Measurements from ENCODE around the gene FNTB. TPM values are rescaled to one million over a fixed set of nuclear protein-coding genes. Genes with fewer than 3 reads are reported as not detected.

FNTB gene
- total and polyA plus RNA-seq, 9 of the 15 experiments (the other 6 are each of a cell fraction or from before 2014, with no cell fraction given): 6.9 to 23.2 (median 12.2) TPM

GRCh38 chr14:64987438-64987767, 708 bp downstream of the FNTB start:
- no peaks in the 10 kb centered on the region for H3K9me1 ChIP-seq (ENCODE audit: control insufficient read depth, insufficient read depth, low read length)
- no TSS peak for BruUV-seq (replicated peaks)
- POLR2A ChIA-PET: interaction anchor here (0.6 to 1.4 kb wide), 6 partner anchors 10 to 232 kb away, joined by 3 to 7 read pairs (median 5); no protein-coding TSS in a partner anchor
- CTCF ChIA-PET (ENCODE audit: low intra/inter-chr PET ratio): interaction anchor here (2.0 kb wide), 1 partner anchor 33 kb away, joined by 5 read pairs; no protein-coding TSS in a partner anchor
- peaks cover 30% of the 10 kb centered on the region for H3K79me2 ChIP-seq (ENCODE audit: control insufficient read depth, insufficient read depth, low read length)
- peaks cover 0 to 4% of the 10 kb centered on the region in 2 experiments; a peak in 3 of 5 replicates for H3K4me1 ChIP-seq (replicated peaks in 1 of 2; ENCODE audit: control insufficient read depth in 2 of 2, insufficient read depth in 2 of 2, low read length in 2 of 2)
- peak overlapping the region; percentile 92 for H3K4me2 ChIP-seq (ENCODE audit: insufficient read depth, low read length)
- FAIRE-seq: no peak
- DNase-seq (ENCODE audit: extremely low read depth in 1 of 4, low spot score in 3 of 4): no peak
- no peaks in the 10 kb centered on the region for H3K36me3 ChIP-seq (ENCODE audit: control insufficient read depth, insufficient read depth, low read length)
- H3K9ac ChIP-seq (ENCODE audit: insufficient read depth in 1 of 2, low read depth in 2 of 2, low read length in 2 of 2): peak overlapping the region; percentile 82 to 94
- in situ Hi-C loops (cut with MboI): no loop called here
- H3K27ac ChIP-seq (ENCODE audit: extremely low read depth, low read depth, low read length): peak overlapping the region; percentile 83
- no peaks in the 10 kb centered on the region for H4K20me1 ChIP-seq (replicated peaks; ENCODE audit: control insufficient read depth, insufficient read depth, low read length)
- ATAC-seq: no peak
- WGBS (ENCODE audit: insufficient coverage, low coverage, missing lambda C conversion rate): 0% methylated on average over 8 of the region's 8 CpGs
- peak overlapping the region; percentile 97 for H2AFZ ChIP-seq (ENCODE audit: low read depth, low read length)
- H3K27me3 ChIP-seq (ENCODE audit: control insufficient read depth in 2 of 2, insufficient read depth in 2 of 2, low read length in 2 of 2): no peaks in the 10 kb centered on the region; a peak in 1 of 5 replicates
- intact Hi-C loops (cut with micrococcal nuclease): loop anchor here (2.0 to 10.0 kb wide), 4 partner anchors 115 to 427 kb away; partner anchors contain the start of gene MAX
- TF ChIP-seq YY1 (IDR thresholded peaks at IDR 0.05; ENCODE audit: borderline replicate concordance in 1 of 3, control insufficient read depth in 1 of 3, extremely low read depth in 1 of 3, insufficient read depth in 3 of 3, insufficient read length in 1 of 3, insufficient replicate concordance in 2 of 3, low read depth in 1 of 3, low read length in 2 of 3): peak in 1 of 3 experiments; percentile 24
- TF ChIP-seq CCNT2 (IDR thresholded peaks at IDR 0.05; ENCODE audit: borderline replicate concordance, extremely low read depth, insufficient read length, low read depth, low read length): no peak
- no peaks in the 10 kb centered on the region for H3K9me3 ChIP-seq (replicated peaks; ENCODE audit: control insufficient read depth, insufficient read depth, low read depth, low read length)
- H3K4me3 ChIP-seq: peak overlapping the region; percentile 67

GRCh38 chr14:64990296-64990695, 3.6 kb downstream of the FNTB start:
- H3K27ac ChIP-seq (ENCODE audit: extremely low read depth, low read depth, low read length): no peak overlapping the region
- no peak overlapping the region for H2AFZ ChIP-seq (ENCODE audit: low read depth, low read length)
- FAIRE-seq (no peak), DNase-seq (ENCODE audit: extremely low read depth in 1 of 4, low spot score in 3 of 4) (no peak), ATAC-seq (no peak)
- H3K4me3 ChIP-seq: no peak overlapping the region
- no peaks in the 10 kb centered on the region for H3K9me3 ChIP-seq (replicated peaks; ENCODE audit: control insufficient read depth, insufficient read depth, low read depth, low read length)
- WGBS (ENCODE audit: insufficient coverage, low coverage, missing lambda C conversion rate): 70% methylated on average over 2 of the region's 3 CpGs
- H4K20me1 ChIP-seq (replicated peaks; ENCODE audit: control insufficient read depth, insufficient read depth, low read length): no peaks in the 10 kb centered on the region
- peaks cover 0 to 4% of the 10 kb centered on the region in 2 experiments; a peak in 3 of 5 replicates for H3K4me1 ChIP-seq (replicated peaks in 1 of 2; ENCODE audit: control insufficient read depth in 2 of 2, insufficient read depth in 2 of 2, low read length in 2 of 2)
- no peak overlapping the region for H3K9ac ChIP-seq (ENCODE audit: insufficient read depth in 1 of 2, low read depth in 2 of 2, low read length in 2 of 2)
- H3K27me3 ChIP-seq (ENCODE audit: control insufficient read depth in 2 of 2, insufficient read depth in 2 of 2, low read length in 2 of 2): no peaks in the 10 kb centered on the region; a peak in 1 of 5 replicates
- ChIA-PET CTCF (ENCODE audit: low intra/inter-chr PET ratio) (no interaction called here), POLR2A (interaction anchor here (1.0 to 1.1 kb wide), 2 partner anchors 14 to 26 kb away, joined by 3 to 4 read pairs; no protein-coding TSS in a partner anchor)
- H3K4me2 ChIP-seq (ENCODE audit: insufficient read depth, low read length): no peak overlapping the region
- H3K36me3 ChIP-seq (ENCODE audit: control insufficient read depth, insufficient read depth, low read length): no peaks in the 10 kb centered on the region
- no TSS peak for BruUV-seq (replicated peaks)
- no peaks in the 10 kb centered on the region for H3K9me1 ChIP-seq (ENCODE audit: control insufficient read depth, insufficient read depth, low read length)
- H3K79me2 ChIP-seq (ENCODE audit: control insufficient read depth, insufficient read depth, low read length): peaks cover 34% of the 10 kb centered on the region
- in situ Hi-C loops (cut with MboI): no loop called here
- intact Hi-C loops (cut with micrococcal nuclease): no loop called here
- TF ChIP-seq, protein P1, sequence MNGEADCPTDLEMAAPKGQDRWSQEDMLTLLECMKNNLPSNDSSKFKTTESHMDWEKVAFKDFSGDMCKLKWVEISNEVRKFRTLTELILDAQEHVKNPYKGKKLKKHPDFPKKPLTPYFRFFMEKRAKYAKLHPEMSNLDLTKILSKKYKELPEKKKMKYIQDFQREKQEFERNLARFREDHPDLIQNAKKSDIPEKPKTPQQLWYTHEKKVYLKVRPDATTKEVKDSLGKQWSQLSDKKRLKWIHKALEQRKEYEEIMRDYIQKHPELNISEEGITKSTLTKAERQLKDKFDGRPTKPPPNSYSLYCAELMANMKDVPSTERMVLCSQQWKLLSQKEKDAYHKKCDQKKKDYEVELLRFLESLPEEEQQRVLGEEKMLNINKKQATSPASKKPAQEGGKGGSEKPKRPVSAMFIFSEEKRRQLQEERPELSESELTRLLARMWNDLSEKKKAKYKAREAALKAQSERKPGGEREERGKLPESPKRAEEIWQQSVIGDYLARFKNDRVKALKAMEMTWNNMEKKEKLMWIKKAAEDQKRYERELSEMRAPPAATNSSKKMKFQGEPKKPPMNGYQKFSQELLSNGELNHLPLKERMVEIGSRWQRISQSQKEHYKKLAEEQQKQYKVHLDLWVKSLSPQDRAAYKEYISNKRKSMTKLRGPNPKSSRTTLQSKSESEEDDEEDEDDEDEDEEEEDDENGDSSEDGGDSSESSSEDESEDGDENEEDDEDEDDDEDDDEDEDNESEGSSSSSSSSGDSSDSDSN (IDR thresholded peaks at IDR 0.05; ENCODE audit: borderline replicate concordance in 1 of 2, low read depth in 2 of 2, low read length in 2 of 2): no peak
- no peak for TF ChIP-seq ZNF184 (CRISPR knock-in tag; IDR thresholded peaks at IDR 0.05)
- TF ChIP-seq PHTF2 (CRISPR knock-in tag; IDR thresholded peaks at IDR 0.05): no peak

All from K562 (cell line).